Spleen (tissue), 7 donors: ENCODE data around the gene HOXB6.

ENCODE experiments used
- CTCF ChIP-seq, 11 experiments: fragments of 200-600 bp in 7 of 11; fragments of 450-650 bp in 4 of 11; sonication (generic) in 4 of 11; IDR thresholded peaks in 8 of 11; conservative IDR thresholded peaks in 3 of 11; 1 replicate in 7 of 11; 2 replicates in 4 of 11; pipeline versions ENCODE4 v1.4.0 to v1.8.0; 2016 to 2021; ENCODE audit warnings: antibody characterized with exemption in 11 of 11, inconsistent platforms in 4 of 11, mild to moderate bottlenecking in 1 of 11
- POLR2A ChIP-seq, 3 donors: fragments of 450-650 bp; IDR thresholded peaks; one replicate each; pipeline ENCODE4 v1.5.1; 2017; ENCODE audit warnings: antibody characterized with exemption in 3 of 3, mild to moderate bottlenecking in 1 of 3
- POLR2AphosphoS5 ChIP-seq, 3 donors: sonication (generic); formaldehyde crosslinking; IDR thresholded peaks; one replicate each; pipeline ENCODE4 v1.5.1; 2017; ENCODE audit warnings: antibody characterized with exemption in 3 of 3
- donor health status: DM: no; HTN: no; CAD: no; lungs with moderate emphysema.
- donor health status: DM: no; HTN: no; CAD: no.
- donor health status: DM: no; HTN: no; CAD: no.

GRCh38 chr17:48621410-48622392 is 16.9 kb upstream of the HOXB6 start:
- no peak for TF ChIP-seq CTCF (IDR thresholded peaks at IDR 0.05 in 8 of 11, conservative IDR thresholded peaks at IDR 0.05 in 3 of 11)
- TF ChIP-seq POLR2AphosphoS5 (IDR thresholded peaks at IDR 0.05): no peak
- no peak for TF ChIP-seq POLR2A (IDR thresholded peaks at IDR 0.05)
